H1 (cell line): Measurements from ENCODE around the gene PDE4D. TPM values are rescaled to one million over a fixed set of nuclear protein-coding genes. Genes with fewer than 3 reads are reported as not detected.

Experiments used
- CTCF ChIA-PET: fragments of 300-600 bp; sonication (Branson Sonifier 250); formaldehyde crosslinking; loops from one replicate; lab custom pipeline; 2021; ENCODE audit not compliant: partially characterized antibody; lab: Charles Lee
- POLR2A ChIA-PET: fragments of 300-600 bp; sonication (Branson Sonifier 250); formaldehyde crosslinking; loops from one replicate; lab custom pipeline; 2021; ENCODE audit warnings: inconsistent platforms; ENCODE audit not compliant: partially characterized antibody; lab: Charles Lee
- DNase-seq, 2 experiments: peaks; one replicate each; pipeline versions ENCODE4 v3.0.0 to v3.0.0-alpha.2; 2010 to 2022; ENCODE audit warnings: low spot score in 2 of 2, low read depth in 1 of 2, mixed read lengths in 1 of 2
- FAIRE-seq: peaks from 2 replicates; lab custom pipeline; 2011; peaks lifted over from hg19 to GRCh38; lab: Jason Lieb, UNC
- H2AFZ ChIP-seq: 2 replicates; pipeline ENCODE4 v1.8.1; 2012; ENCODE audit warnings: low read length, inconsistent platforms
- H2AK5ac ChIP-seq: 2 replicates; pipeline ENCODE4 v1.6.1; 2013; ENCODE audit warnings: low read depth, low read length
- H2BK120ac ChIP-seq: replicated peaks from 2 replicates; pipeline ENCODE3; 2013; ENCODE audit warnings: low read depth, low read length, inconsistent platforms
- H2BK12ac ChIP-seq: 2 replicates; pipeline ENCODE4 v1.6.1; 2013; ENCODE audit warnings: low read depth, low read length
- H2BK15ac ChIP-seq: 2 replicates; pipeline ENCODE4 v1.6.1; 2013; ENCODE audit warnings: low read length
- H2BK20ac ChIP-seq: 2 replicates; pipeline ENCODE4 v1.6.1; 2013; ENCODE audit warnings: low read length
- H2BK5ac ChIP-seq: 2 replicates; pipeline ENCODE4 v1.6.1; 2013; ENCODE audit warnings: low read depth, low read length
- H3K14ac ChIP-seq: 2 replicates; pipeline ENCODE4 v1.6.1; 2013; ENCODE audit warnings: inconsistent platforms; ENCODE audit not compliant: insufficient read length
- H3K18ac ChIP-seq: 2 replicates; pipeline ENCODE4 v1.6.1; 2013; ENCODE audit warnings: low read length; ENCODE audit errors: extremely low read depth
- H3K23ac ChIP-seq: 2 replicates; pipeline ENCODE4 v1.6.1; 2013; ENCODE audit warnings: inconsistent platforms; ENCODE audit not compliant: insufficient read length
- H3K23me2 ChIP-seq: 2 replicates; pipeline ENCODE4 v1.6.1; 2013; ENCODE audit warnings: low read depth, low read length
- H3K27ac ChIP-seq: 2 replicates; pipeline ENCODE4 v1.6.1; 2011; ENCODE audit warnings: low read depth, low read length, inconsistent platforms
- H3K27me3 ChIP-seq, 4 experiments: replicated peaks in 1 of 4; 1 replicate in 1 of 4; 2 replicates in 3 of 4; pipeline versions ENCODE4 v1.6.1 to v1.8.1; 2011 to 2013; ENCODE audit warnings: low read length in 3 of 4, mild to moderate bottlenecking in 3 of 4, inconsistent platforms in 2 of 4, mixed read lengths in 2 of 4, moderate library complexity in 1 of 4; ENCODE audit not compliant: control insufficient read depth in 3 of 4, insufficient read depth in 3 of 4; ENCODE audit errors: extremely low read depth in 1 of 4
- H3K36me3 ChIP-seq, 4 experiments: 2 replicates each; pipeline versions ENCODE4 v1.6.1 to v1.8.1; 2011 to 2013; ENCODE audit warnings: mild to moderate bottlenecking in 4 of 4, low read length in 3 of 4, moderate library complexity in 2 of 4, control low read depth in 1 of 4, inconsistent platforms in 1 of 4; ENCODE audit not compliant: insufficient read depth in 4 of 4, control insufficient read depth in 2 of 4
- H3K4ac ChIP-seq: replicated peaks from 2 replicates; pipeline ENCODE3; 2013; ENCODE audit warnings: low read length, low read depth, mixed read lengths, inconsistent platforms; ENCODE audit not compliant: insufficient read length
- H3K4me1 ChIP-seq, 4 experiments: replicated peaks in 1 of 4; 1 replicate in 1 of 4; 2 replicates in 3 of 4; pipeline versions ENCODE4 v1.6.1 to v1.8.1; 2011 to 2013; ENCODE audit warnings: low read length in 3 of 4, inconsistent platforms in 2 of 4, mixed read lengths in 1 of 4; ENCODE audit not compliant: insufficient read depth in 4 of 4, control insufficient read depth in 3 of 4
- H3K4me2 ChIP-seq, 2 experiments: 2 replicates each; pipeline versions ENCODE4 v1.6.1 to v1.8.1; 2011 to 2013; ENCODE audit warnings: low read depth in 2 of 2, low read length in 2 of 2, control low read depth in 1 of 2, inconsistent platforms in 1 of 2, mild to moderate bottlenecking in 1 of 2; ENCODE audit not compliant: insufficient read depth in 1 of 2
- H3K4me3 ChIP-seq, 4 experiments: fragments of 200-600, 300-600 bp in 1 of 4; sonication (generic), shearing (Covaris generic), sonication (Bioruptor Twin) in 1 of 4; 2 replicates each; pipeline versions ENCODE4 v1.5.1 to v1.8.1; 2011 to 2016; ENCODE audit warnings: low read length in 4 of 4, low read depth in 3 of 4, control low read depth in 2 of 4, inconsistent platforms in 2 of 4, mild to moderate bottlenecking in 2 of 4, mixed read lengths in 1 of 4, moderate library complexity in 1 of 4; ENCODE audit not compliant: insufficient read depth in 2 of 4; ENCODE audit errors: extremely low read depth in 1 of 4
- H3K56ac ChIP-seq: replicated peaks from 2 replicates; pipeline ENCODE3; 2013; ENCODE audit warnings: low read depth, mild to moderate bottlenecking, mixed read lengths, low read length, inconsistent platforms; ENCODE audit not compliant: insufficient read length
- H3K79me1 ChIP-seq: 2 replicates; pipeline ENCODE4 v1.6.1; 2013; ENCODE audit warnings: low read depth, low read length, control low read depth
- H3K79me2 ChIP-seq, 2 experiments: 2 replicates each; pipeline versions ENCODE4 v1.6.1 to v1.8.1; 2012 to 2013; ENCODE audit warnings: low read length in 2 of 2, mild to moderate bottlenecking in 2 of 2, inconsistent platforms in 1 of 2; ENCODE audit not compliant: insufficient read depth in 2 of 2, control insufficient read depth in 1 of 2
- H3K9ac ChIP-seq, 4 experiments: replicated peaks in 1 of 4; 1 replicate in 1 of 4; 2 replicates in 3 of 4; pipeline versions ENCODE4 v1.6.1 to v1.8.1; 2011 to 2013; ENCODE audit warnings: low read depth in 3 of 4, low read length in 3 of 4, control low read depth in 2 of 4, mild to moderate bottlenecking in 2 of 4, moderate library complexity in 2 of 4, inconsistent platforms in 1 of 4; ENCODE audit errors: extremely low read depth in 1 of 4
- H3K9me3 ChIP-seq, 2 experiments: 2 replicates each; pipeline versions ENCODE4 v1.6.1 to v1.8.1; 2012 to 2013; ENCODE audit warnings: mild to moderate bottlenecking in 2 of 2, moderate library complexity in 2 of 2, control low read depth in 1 of 2, inconsistent platforms in 1 of 2, low read depth in 1 of 2, low read length in 1 of 2, mixed read lengths in 1 of 2; ENCODE audit not compliant: insufficient read depth in 2 of 2
- H4K20me1 ChIP-seq, 2 experiments: replicated peaks in 1 of 2; 2 replicates each; pipeline versions ENCODE3 to v1.8.1; 2011 to 2013; ENCODE audit warnings: inconsistent platforms in 2 of 2, low read length in 2 of 2, mild to moderate bottlenecking in 1 of 2; ENCODE audit not compliant: insufficient read depth in 2 of 2, control insufficient read depth in 1 of 2
- H4K5ac ChIP-seq: 2 replicates; pipeline ENCODE4 v1.6.1; 2013; ENCODE audit warnings: low read length, low read depth, mixed read lengths, inconsistent platforms; ENCODE audit not compliant: insufficient read length
- H4K8ac ChIP-seq: 2 replicates; pipeline ENCODE4 v1.8.0; 2013; ENCODE audit warnings: mild to moderate bottlenecking, moderate library complexity, low read length, inconsistent platforms; ENCODE audit not compliant: insufficient read depth; ENCODE audit errors: extremely low read depth
- H4K91ac ChIP-seq: replicated peaks from 2 replicates; pipeline ENCODE3; 2013; ENCODE audit warnings: low read length, mixed read lengths, inconsistent platforms; ENCODE audit not compliant: insufficient read length
- RBBP5 ChIP-seq: IDR thresholded peaks from 2 replicates; pipeline ENCODE4 v1.7.1; 2012; ENCODE audit warnings: low read depth, mild to moderate bottlenecking, inconsistent platforms, low read length, moderate library complexity, borderline replicate concordance
- WGBS, 2 experiments: shearing (Covaris generic) in 1 of 2; methylation state at CpG; one replicate each; pipeline versions ENCODE4 v1.1.6 to v1.1.7; 2013 to 2015; ENCODE audit warnings: low lambda C conversion rate in 2 of 2, mixed read lengths in 2 of 2, inconsistent platforms in 1 of 2, low coverage in 1 of 2, missing lambda C conversion rate in 1 of 2; ENCODE audit not compliant: insufficient replicate concordance in 2 of 2, insufficient coverage in 1 of 2, insufficient read length in 1 of 2; ENCODE audit errors: extremely low coverage in 1 of 2, missing lambda C conversion rate in 1 of 2; 5-methylcytosine and 5-hydroxymethylcytosine counted together
- polyA plus RNA-seq, 7 experiments: library from polyadenylated mRNA; depleted of rRNA in 3 of 7; stranded (reverse) in 5 of 7; unstranded in 2 of 7; fragments of >200 nt in 5 of 7; fragments of 200-250 nt in 2 of 7; gene quantifications; 1 replicate in 5 of 7; 2 replicates in 1 of 7; 4 replicates in 1 of 7; pipeline versions ENCODE4 v1.2.1 to v1.2.3, GENCODE V29; 2011 to 2013; ENCODE audit warnings: missing spikeins in 2 of 7, mixed read lengths in 2 of 7
- total RNA-seq: library from RNA; stranded (reverse); fragmentation: NEBNext Ultra II Directional; extraction: Animal tissue kit (Norgen Biotek cat#: 25700); gene quantifications from 2 replicates; pipeline ENCODE4 v1.2.1, GENCODE V29; 2021

Gene PDE4D
- total and polyA plus RNA-seq, 2 of the 8 experiments (the other 6 are each of a cell fraction or from before 2014, with no cell fraction given) = 2.3 to 3.7 TPM

GRCh38 chr5:59652449-59652848 lies 241.1 kb downstream of the PDE4D start:
- WGBS, 2 experiments = 86% methylated on average over 2 of the region's 2 CpGs; no CpG with 5 or more reads in 1 of the 2 experiments
- H3K23ac ChIP-seq = no peak overlapping the region
- H3K4ac ChIP-seq = no peak overlapping the region
- no peak overlapping the region for H3K9ac ChIP-seq
- H3K4me2 ChIP-seq = no peak overlapping the region
- no peak overlapping the region for H2AFZ ChIP-seq
- H3K4me3 ChIP-seq = no peak overlapping the region
- no peaks in the 10 kb centered on the region for H3K27me3 ChIP-seq
- H3K56ac ChIP-seq = no peak overlapping the region
- H3K18ac ChIP-seq = no peak overlapping the region
- H3K36me3 ChIP-seq = no peaks in the 10 kb centered on the region
- ChIA-PET CTCF (no interaction called here), POLR2A (no interaction called here)
- no peaks in the 10 kb centered on the region for H3K4me1 ChIP-seq
- no peak overlapping the region for H4K91ac ChIP-seq
- H2BK20ac ChIP-seq = no peak overlapping the region
- FAIRE-seq (no peak), DNase-seq (no peak)
- H4K20me1 ChIP-seq = no peaks in the 10 kb centered on the region
- no peak overlapping the region for H4K8ac ChIP-seq
- no peak overlapping the region for H2BK15ac ChIP-seq
- no peak overlapping the region for H3K14ac ChIP-seq
- H2BK5ac ChIP-seq = no peak overlapping the region
- no peak for TF ChIP-seq RBBP5
- H3K79me2 ChIP-seq = no peaks in the 10 kb centered on the region
- H3K79me1 ChIP-seq = no peaks in the 10 kb centered on the region
- H2AK5ac ChIP-seq = no peak overlapping the region
- no peak overlapping the region for H2BK120ac ChIP-seq
- no peaks in the 10 kb centered on the region for H3K9me3 ChIP-seq
- H2BK12ac ChIP-seq = no peak overlapping the region
- no peak overlapping the region for H4K5ac ChIP-seq
- H3K27ac ChIP-seq = no peak overlapping the region
- H3K23me2 ChIP-seq = peaks cover 3% of the 10 kb centered on the region; the same call in 1 of the 2 replicates
